Testis (tissue), 3 donors: Measurements from ENCODE around the gene BCL11A. TPM values are rescaled to one million over a fixed set of nuclear protein-coding genes. Genes with fewer than 3 reads are reported as not detected.

Source experiments
- DNase-seq: peaks from one replicate; pipeline ENCODE4 v3.0.0-alpha.2; 2019
- H3K27ac ChIP-seq, 2 donors: fragments of 200-600 bp; sonication (generic); one replicate each; pipeline ENCODE4 v1.5.1; 2019
- H3K27me3 ChIP-seq: fragments of 200-600 bp; sonication (generic); one replicate; pipeline ENCODE4 v1.5.1; 2019
- H3K36me3 ChIP-seq: fragments of 200-600 bp; sonication (generic); one replicate; pipeline ENCODE4 v1.5.1; 2017; ENCODE audit warnings: low read depth; ENCODE audit errors: missing control alignments
- H3K4me1 ChIP-seq: fragments of 200-600 bp; sonication (generic); one replicate; pipeline ENCODE4 v1.5.1; 2019
- H3K4me3 ChIP-seq, 2 donors: fragments of 200-600 bp; sonication (generic); one replicate each; pipeline ENCODE4 v1.5.1; 2017 to 2019
- H3K9me3 ChIP-seq: fragments of 200-600 bp; sonication (generic); one replicate; pipeline ENCODE4 v1.5.1; 2017
- POLR2A ChIP-seq: fragments of 450-650 bp; IDR thresholded peaks from one replicate; pipeline ENCODE4 v1.6.1; 2017; ENCODE audit warnings: antibody characterized with exemption, mild to moderate bottlenecking, moderate library complexity
- WGBS, 2 donors: methylation state at CpG; one replicate each; pipeline ENCODE4 v1.1.5; 2018; 5-methylcytosine and 5-hydroxymethylcytosine counted together
- intact Hi-C: fragments of 100-400 bp; cut with DNase I; formaldehyde crosslinking; loops from one replicate; pipeline ENCODE4 v1.15.1; 2023; ENCODE audit warnings: low total_unique reads
- polyA plus RNA-seq: library from polyadenylated mRNA; stranded (reverse); fragments of 350-450 nt; fragmentation: Illumina TruSeq; extraction: RNeasy Lipid Tissue Mini Kit (QIAGEN cat#74804); gene quantifications from one replicate; pipeline ENCODE4 v1.2.3, GENCODE V29; 2014; ENCODE audit warnings: low read depth, low replicate concordance; ENCODE audit not compliant: insufficient read depth
- total RNA-seq, 2 donors: library from RNA; depleted of rRNA; stranded (reverse); fragments of >200 nt; gene quantifications; one replicate each; pipeline ENCODE4 v1.2.3, GENCODE V29; 2016
- TF ChIP-seq, protein P1 (sequence below), 3 experiments: fragments of 450-650 bp in 2 of 3; fragments of 200-600 bp in 1 of 3; sonication (generic) in 1 of 3; IDR thresholded peaks; one replicate each; pipeline ENCODE4 v1.5.1; 2016 to 2019; ENCODE audit warnings: antibody characterized with exemption in 3 of 3, mild to moderate bottlenecking in 2 of 3, moderate library complexity in 1 of 3

Gene BCL11A
- total and polyA plus RNA-seq, 3 donors from 2014 or later, result 4.1 to 11.6 (median 5.1) TPM

GRCh38 chr2:60544954-60545560, 8.4 kb downstream of the BCL11A start:
- no peak for DNase-seq
- no peak for TF ChIP-seq POLR2A
- TF ChIP-seq, protein P1, sequence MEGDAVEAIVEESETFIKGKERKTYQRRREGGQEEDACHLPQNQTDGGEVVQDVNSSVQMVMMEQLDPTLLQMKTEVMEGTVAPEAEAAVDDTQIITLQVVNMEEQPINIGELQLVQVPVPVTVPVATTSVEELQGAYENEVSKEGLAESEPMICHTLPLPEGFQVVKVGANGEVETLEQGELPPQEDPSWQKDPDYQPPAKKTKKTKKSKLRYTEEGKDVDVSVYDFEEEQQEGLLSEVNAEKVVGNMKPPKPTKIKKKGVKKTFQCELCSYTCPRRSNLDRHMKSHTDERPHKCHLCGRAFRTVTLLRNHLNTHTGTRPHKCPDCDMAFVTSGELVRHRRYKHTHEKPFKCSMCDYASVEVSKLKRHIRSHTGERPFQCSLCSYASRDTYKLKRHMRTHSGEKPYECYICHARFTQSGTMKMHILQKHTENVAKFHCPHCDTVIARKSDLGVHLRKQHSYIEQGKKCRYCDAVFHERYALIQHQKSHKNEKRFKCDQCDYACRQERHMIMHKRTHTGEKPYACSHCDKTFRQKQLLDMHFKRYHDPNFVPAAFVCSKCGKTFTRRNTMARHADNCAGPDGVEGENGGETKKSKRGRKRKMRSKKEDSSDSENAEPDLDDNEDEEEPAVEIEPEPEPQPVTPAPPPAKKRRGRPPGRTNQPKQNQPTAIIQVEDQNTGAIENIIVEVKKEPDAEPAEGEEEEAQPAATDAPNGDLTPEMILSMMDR (IDR thresholded peaks at IDR 0.05), result no peak
- no peaks in the 10 kb centered on the region for H3K36me3 ChIP-seq
- no peaks in the 10 kb centered on the region for H3K9me3 ChIP-seq
- no peak overlapping the region for H3K4me3 ChIP-seq
- 52 to 57% methylated on average over 9 of the region's 9 CpGs for WGBS, 2 donors
- peaks cover 7% of the 10 kb centered on the region for H3K4me1 ChIP-seq
- no peak overlapping the region for H3K27ac ChIP-seq
- intact Hi-C loops, result no loop called here
- no peaks in the 10 kb centered on the region for H3K27me3 ChIP-seq

DNA sequence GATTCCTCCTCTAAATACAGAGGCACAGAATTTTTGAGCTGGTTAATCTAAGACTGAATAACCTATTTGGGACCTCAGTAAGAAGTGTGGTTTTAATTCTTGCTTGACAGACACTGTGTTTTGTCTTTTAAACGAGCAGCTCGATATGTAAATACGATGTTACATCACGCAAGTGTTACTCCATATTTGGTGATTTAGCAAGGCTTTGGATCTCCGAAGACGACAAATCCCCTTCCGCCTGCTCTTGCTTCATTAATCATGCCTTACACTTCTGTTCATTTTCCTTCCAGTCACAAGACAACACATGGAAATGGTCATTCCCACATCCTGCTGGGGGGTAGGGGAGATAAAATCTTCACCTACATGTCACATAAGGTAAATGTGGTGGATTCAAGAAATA, 9.4 kb downstream of the BCL11A start:
- H3K4me1 ChIP-seq, result peaks cover 3% of the 10 kb centered on the region
- no peak for TF ChIP-seq POLR2A
- TF ChIP-seq, protein P1 (IDR thresholded peaks at IDR 0.05), result no peak
- no peaks in the 10 kb centered on the region for H3K9me3 ChIP-seq
- no peaks in the 10 kb centered on the region for H3K36me3 ChIP-seq
- WGBS, 2 donors, result 89 to 91% methylated on average over 7 of the region's 7 CpGs
- DNase-seq, result no peak
- H3K4me3 ChIP-seq, result no peak overlapping the region
- H3K27me3 ChIP-seq, result no peaks in the 10 kb centered on the region
- H3K27ac ChIP-seq, result no peak overlapping the region
- intact Hi-C loops, result no loop called here

- TF ChIP-seq, protein P1 (IDR thresholded peaks at IDR 0.05), result no peak
- no peak for TF ChIP-seq POLR2A
- no peak overlapping the region for H3K4me3 ChIP-seq
- no peaks in the 10 kb centered on the region for H3K4me1 ChIP-seq
- no peak for DNase-seq
- intact Hi-C loops, result no loop called here
- WGBS, 2 donors, result 87 to 92% methylated on average over 3 of the region's 3 CpGs
- H3K36me3 ChIP-seq, result no peaks in the 10 kb centered on the region
- no peaks in the 10 kb centered on the region for H3K27me3 ChIP-seq
- no peaks in the 10 kb centered on the region for H3K9me3 ChIP-seq
- H3K27ac ChIP-seq, result no peak overlapping the region
Measured at GRCh38 chr2:60541056-60541651, 12.3 kb downstream of the BCL11A start.

DNA sequence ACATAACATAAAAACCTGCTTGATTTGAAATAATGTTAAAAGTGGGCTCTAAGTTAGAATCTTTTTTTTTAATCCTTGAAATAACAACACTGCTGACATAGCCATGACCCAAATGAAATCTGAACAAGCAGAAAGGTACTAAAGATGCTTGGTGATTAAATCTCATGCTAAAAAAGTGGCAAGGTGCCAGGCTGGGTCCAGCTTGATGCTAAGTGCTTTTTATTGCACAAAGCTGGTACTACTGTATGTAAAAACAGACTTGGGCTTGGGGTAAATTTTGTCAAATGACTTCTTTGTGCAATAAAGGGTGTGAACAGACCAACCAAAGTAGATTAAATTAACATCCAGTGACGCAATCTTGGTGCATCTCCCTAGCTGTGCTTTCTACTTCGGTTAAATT, 13.4 kb downstream of the BCL11A start:
- H3K27ac ChIP-seq, result no peak overlapping the region
- H3K36me3 ChIP-seq, result no peaks in the 10 kb centered on the region
- no peaks in the 10 kb centered on the region for H3K27me3 ChIP-seq
- no peaks in the 10 kb centered on the region for H3K4me1 ChIP-seq
- TF ChIP-seq, protein P1 (IDR thresholded peaks at IDR 0.05), result no peak
- TF ChIP-seq POLR2A, result no peak
- DNase-seq, result no peak
- no peaks in the 10 kb centered on the region for H3K9me3 ChIP-seq
- WGBS, 2 donors, result 81 to 86% methylated on average over 2 of the region's 2 CpGs
- intact Hi-C loops, result no loop called here
- no peak overlapping the region for H3K4me3 ChIP-seq

GRCh38 chr2:60539140-60539539, 14.3 kb downstream of the BCL11A start:
- intact Hi-C loops, result no loop called here
- Histone ChIP-seq H3K9me3 (no peaks in the 10 kb centered on the region), H3K27ac (no peak overlapping the region), H3K36me3 (no peaks in the 10 kb centered on the region), H3K27me3 (no peaks in the 10 kb centered on the region), H3K4me3 (no peak overlapping the region), H3K4me1 (no peaks in the 10 kb centered on the region)
- TF ChIP-seq, protein P1 (IDR thresholded peaks at IDR 0.05), result no peak
- TF ChIP-seq POLR2A, result no peak
- WGBS, 2 donors, result 90 to 97% methylated on average over 5 of the region's 5 CpGs
- DNase-seq, result no peak
